Smooth muscle cell (in vitro differentiated cells): ENCODE data around the gene GRB10. TPM values are rescaled to one million over a fixed set of nuclear protein-coding genes. Genes with fewer than 3 reads are reported as not detected.

ENCODE experiments used
- DNase-seq: peaks from one replicate; lab custom pipeline; 2025; ENCODE audit not compliant: unreplicated experiment; lab: John Stamatoyannopoulos, UW
- H2AFZ ChIP-seq: fragments of 200-600 bp; sonication (generic); 2 replicates; pipeline ENCODE4 v1.6.0; 2016; ENCODE audit warnings: antibody characterized with exemption, low read depth, mild to moderate bottlenecking
- H3F3A ChIP-seq: fragments of 200-600 bp; sonication (generic); 2 replicates; pipeline ENCODE4 v1.6.0; 2017; ENCODE audit warnings: antibody characterized with exemption, low read depth
- H3K27ac ChIP-seq: fragments of 200-600 bp; sonication (generic); 2 replicates; pipeline ENCODE4 v1.5.1; 2016; ENCODE audit warnings: low read depth, mild to moderate bottlenecking
- H3K27me3 ChIP-seq: fragments of 200-600 bp; sonication (generic); 2 replicates; pipeline ENCODE4 v1.6.1; 2016; ENCODE audit warnings: low read depth, mild to moderate bottlenecking
- H3K36me3 ChIP-seq: fragments of 200-600 bp; sonication (generic); 2 replicates; pipeline ENCODE4 v1.5.1; 2016; ENCODE audit warnings: low read depth
- H3K4me1 ChIP-seq: fragments of 200-600 bp; sonication (generic); 2 replicates; pipeline ENCODE4 v1.5.1; 2016; ENCODE audit warnings: low read depth
- H3K4me2 ChIP-seq: fragments of 200-600 bp; sonication (generic); 2 replicates; pipeline ENCODE4 v1.6.0; 2016; ENCODE audit warnings: mild to moderate bottlenecking
- H3K4me3 ChIP-seq: fragments of 200-600 bp; sonication (generic); 2 replicates; pipeline ENCODE4 v1.5.1; 2016; ENCODE audit warnings: mild to moderate bottlenecking
- H3K79me2 ChIP-seq: fragments of 200-600 bp; sonication (generic); 2 replicates; pipeline ENCODE4 v1.6.0; 2016; ENCODE audit warnings: low read depth, mild to moderate bottlenecking
- H3K9ac ChIP-seq: fragments of 200-600 bp; sonication (generic); 2 replicates; pipeline ENCODE4 v1.6.0; 2016; ENCODE audit warnings: low read depth
- H3K9me3 ChIP-seq: fragments of 200-600 bp; sonication (generic); replicated peaks from 2 replicates; pipeline ENCODE4 v1.5.1; 2016; ENCODE audit warnings: low read depth
- H4K20me1 ChIP-seq: fragments of 200-600 bp; sonication (generic); 2 replicates; pipeline ENCODE4 v1.6.0; 2016; ENCODE audit warnings: low read depth
- CTCF ChIP-seq: fragments of 200-600 bp; sonication (generic); IDR thresholded peaks from 2 replicates; pipeline ENCODE4 v1.5.1; 2017; ENCODE audit warnings: borderline replicate concordance, mild to moderate bottlenecking, antibody characterized with exemption; ENCODE audit not compliant: insufficient read depth, poor library complexity, severe bottlenecking
- WGBS: methylation state at CpG from one replicate; pipeline ENCODE4 v1.1.7; 2016; ENCODE audit warnings: low lambda C conversion rate; 5-methylcytosine and 5-hydroxymethylcytosine counted together
- polyA plus RNA-seq: library from polyadenylated mRNA; unstranded; fragments of >200 nt; fragmentation: Nextera tagmentation; extraction: Ambion mirVana; gene quantifications from 2 replicates; pipeline ENCODE4 v1.2.1, GENCODE V29; 2016
- total RNA-seq: library from RNA; depleted of rRNA; stranded (reverse); fragments of >200 nt; gene quantifications from 2 replicates; pipeline ENCODE4 v1.2.3, GENCODE V29; 2014

The GRB10 gene
- total and polyA plus RNA-seq, 2 experiments from 2014 or later: 18.0 to 20.1 TPM

DNA sequence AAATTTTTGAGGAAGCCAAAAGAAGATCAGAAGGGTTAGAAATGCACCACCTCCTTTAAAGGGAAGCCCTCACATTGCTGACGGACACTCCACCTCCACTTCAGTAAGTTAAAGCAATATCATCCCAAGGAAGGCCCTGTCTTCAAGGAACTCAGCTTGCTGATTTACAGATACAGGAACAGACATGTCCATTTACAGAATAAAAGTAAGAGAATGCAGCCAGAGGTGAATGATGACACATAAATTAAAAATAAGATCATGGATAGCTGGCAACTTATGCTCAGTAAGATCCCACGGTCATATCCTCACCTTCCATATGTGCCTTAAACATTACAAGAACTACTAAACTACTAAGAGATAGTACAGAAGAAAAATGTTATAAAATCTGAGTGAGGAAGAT, 20.4 kb downstream of the GRB10 start:
- Histone ChIP-seq H3K79me2 (peaks cover 100% of the 10 kb centered on the region), H3K9ac (no peak overlapping the region), H3K36me3 (no peaks in the 10 kb centered on the region), H4K20me1 (peaks cover 98% of the 10 kb centered on the region), H2AFZ (no peak overlapping the region), H3F3A (no peaks in the 10 kb centered on the region), H3K27me3 (no peaks in the 10 kb centered on the region), H3K4me3 (no peak overlapping the region), H3K9me3 (no peaks in the 10 kb centered on the region), H3K4me2 (no peak overlapping the region), H3K4me1 (no peaks in the 10 kb centered on the region), H3K27ac (no peak overlapping the region)
- no peak for DNase-seq
- 90% methylated on average over 2 of the region's 2 CpGs for WGBS
- TF ChIP-seq CTCF: no peak

GRCh38 chr7:50761713-50762112, 21.0 kb downstream of the GRB10 start:
- no peak overlapping the region for H2AFZ ChIP-seq
- no peaks in the 10 kb centered on the region for H3F3A ChIP-seq
- H3K4me2 ChIP-seq: no peak overlapping the region
- H3K4me1 ChIP-seq: no peaks in the 10 kb centered on the region
- H3K27ac ChIP-seq: no peak overlapping the region
- no peak overlapping the region for H3K4me3 ChIP-seq
- no peak for DNase-seq
- H3K27me3 ChIP-seq: no peaks in the 10 kb centered on the region
- H3K9me3 ChIP-seq: no peaks in the 10 kb centered on the region
- no peak overlapping the region for H3K9ac ChIP-seq
- H4K20me1 ChIP-seq: peaks cover 98% of the 10 kb centered on the region
- WGBS: 95% methylated on average over 7 of the region's 7 CpGs
- H3K36me3 ChIP-seq: no peaks in the 10 kb centered on the region
- peaks cover 100% of the 10 kb centered on the region for H3K79me2 ChIP-seq
- no peak for TF ChIP-seq CTCF

- no peaks in the 10 kb centered on the region for H3K27me3 ChIP-seq
- H3K27ac ChIP-seq: no peak overlapping the region
- H3K36me3 ChIP-seq: no peaks in the 10 kb centered on the region
- H3K4me3 ChIP-seq: no peak overlapping the region
- no peaks in the 10 kb centered on the region for H3F3A ChIP-seq
- DNase-seq: no peak
- 86% methylated on average over 10 of the region's 10 CpGs for WGBS
- H3K9me3 ChIP-seq: no peaks in the 10 kb centered on the region
- H3K79me2 ChIP-seq: peaks cover 96% of the 10 kb centered on the region
- H3K4me2 ChIP-seq: no peak overlapping the region
- no peaks in the 10 kb centered on the region for H3K4me1 ChIP-seq
- TF ChIP-seq CTCF: no peak
- no peak overlapping the region for H3K9ac ChIP-seq
- H2AFZ ChIP-seq: no peak overlapping the region
- peaks cover 98% of the 10 kb centered on the region for H4K20me1 ChIP-seq
Measured at GRCh38 chr7:50757703-50758390, 24.8 kb downstream of the GRB10 start.

DNA sequence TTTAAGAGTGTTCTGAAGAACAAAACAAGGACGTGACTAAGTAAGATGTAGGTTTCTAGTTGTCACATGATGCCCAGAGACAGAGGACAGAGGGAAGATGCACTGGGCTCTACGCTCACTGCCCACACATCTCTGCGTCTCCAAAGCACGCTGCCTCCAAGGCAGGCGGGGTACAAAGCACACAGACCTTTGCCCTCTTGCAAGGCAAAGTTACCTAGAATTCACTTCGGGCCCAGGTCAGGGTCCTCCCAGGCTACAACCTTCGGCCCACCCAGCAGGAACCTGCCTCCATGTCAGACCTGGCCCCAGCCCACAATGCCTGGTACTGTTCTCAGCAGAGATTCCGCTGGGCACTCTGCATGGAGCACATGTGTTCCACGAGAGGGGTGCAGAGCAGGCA, 26.5 kb downstream of the GRB10 start:
- peaks cover 90% of the 10 kb centered on the region for H3K79me2 ChIP-seq

More for the DNA sequence above, 26.5 kb downstream of the GRB10 start:
- H3K9ac ChIP-seq: no peak overlapping the region
- H2AFZ ChIP-seq: no peak overlapping the region
- no peaks in the 10 kb centered on the region for H3F3A ChIP-seq
- no peak overlapping the region for H3K4me3 ChIP-seq
- no peaks in the 10 kb centered on the region for H3K27me3 ChIP-seq
- H4K20me1 ChIP-seq: peaks cover 98% of the 10 kb centered on the region
- H3K9me3 ChIP-seq: no peaks in the 10 kb centered on the region
- H3K36me3 ChIP-seq: no peaks in the 10 kb centered on the region
- H3K27ac ChIP-seq: no peak overlapping the region
- TF ChIP-seq CTCF: no peak
- H3K4me2 ChIP-seq: no peak overlapping the region
- no peak for DNase-seq
- WGBS: 96% methylated on average over 9 of the region's 9 CpGs
- H3K4me1 ChIP-seq: no peaks in the 10 kb centered on the region
